Osteocyte (in vitro differentiated cells): Measurements from ENCODE around the gene HERC6. TPM values are rescaled to one million over a fixed set of nuclear protein-coding genes. Genes with fewer than 3 reads are reported as not detected.

Experiments used
- DNase-seq: peaks from one replicate; pipeline ENCODE4 v3.0.0; 2021; ENCODE audit warnings: mixed read lengths; ENCODE audit not compliant: unreplicated experiment; ENCODE audit errors: extremely low spot score
- H3K27ac Mint-ChIP-seq: one replicate; pipeline ENCODE4 v1.8.0; 2021; ENCODE audit warnings: mild to moderate bottlenecking, mixed read lengths; ENCODE audit not compliant: unreplicated experiment
- H3K27me3 Mint-ChIP-seq: one replicate; pipeline ENCODE4 v1.8.0; 2021; ENCODE audit warnings: mixed read lengths; ENCODE audit not compliant: unreplicated experiment
- H3K36me3 Mint-ChIP-seq: one replicate; pipeline ENCODE4 v1.8.0; 2021; ENCODE audit warnings: mixed read lengths; ENCODE audit not compliant: unreplicated experiment
- H3K4me1 Mint-ChIP-seq: one replicate; pipeline ENCODE4 v1.8.0; 2021; ENCODE audit warnings: mixed read lengths; ENCODE audit not compliant: unreplicated experiment
- H3K4me3 Mint-ChIP-seq: one replicate; pipeline ENCODE4 v1.8.0; 2021; ENCODE audit warnings: mild to moderate bottlenecking, moderate library complexity, mixed read lengths; ENCODE audit not compliant: unreplicated experiment
- H3K9me3 Mint-ChIP-seq: one replicate; pipeline ENCODE4 v1.8.0; 2021; ENCODE audit warnings: mixed read lengths; ENCODE audit not compliant: unreplicated experiment
- total RNA-seq: library from RNA; stranded (reverse); gene quantifications from 2 replicates; pipeline ENCODE4 v1.2.1, GENCODE V29; 2021
- TF ChIP-seq, protein P1 (sequence below): fragments of 200-600 bp; sonication (generic); IDR thresholded peaks from 2 replicates; pipeline ENCODE4 v1.5.0; 2021; ENCODE audit warnings: antibody characterized with exemption, mild to moderate bottlenecking, moderate library complexity

HERC6 gene
- total RNA-seq, 1 donor from 2014 or later = 2.3 TPM

GRCh38 chr4:88396681-88397080, 18.0 kb downstream of the HERC6 start:
- no peaks in the 10 kb centered on the region for H3K4me1 Mint-ChIP-seq
- TF ChIP-seq, protein P1, sequence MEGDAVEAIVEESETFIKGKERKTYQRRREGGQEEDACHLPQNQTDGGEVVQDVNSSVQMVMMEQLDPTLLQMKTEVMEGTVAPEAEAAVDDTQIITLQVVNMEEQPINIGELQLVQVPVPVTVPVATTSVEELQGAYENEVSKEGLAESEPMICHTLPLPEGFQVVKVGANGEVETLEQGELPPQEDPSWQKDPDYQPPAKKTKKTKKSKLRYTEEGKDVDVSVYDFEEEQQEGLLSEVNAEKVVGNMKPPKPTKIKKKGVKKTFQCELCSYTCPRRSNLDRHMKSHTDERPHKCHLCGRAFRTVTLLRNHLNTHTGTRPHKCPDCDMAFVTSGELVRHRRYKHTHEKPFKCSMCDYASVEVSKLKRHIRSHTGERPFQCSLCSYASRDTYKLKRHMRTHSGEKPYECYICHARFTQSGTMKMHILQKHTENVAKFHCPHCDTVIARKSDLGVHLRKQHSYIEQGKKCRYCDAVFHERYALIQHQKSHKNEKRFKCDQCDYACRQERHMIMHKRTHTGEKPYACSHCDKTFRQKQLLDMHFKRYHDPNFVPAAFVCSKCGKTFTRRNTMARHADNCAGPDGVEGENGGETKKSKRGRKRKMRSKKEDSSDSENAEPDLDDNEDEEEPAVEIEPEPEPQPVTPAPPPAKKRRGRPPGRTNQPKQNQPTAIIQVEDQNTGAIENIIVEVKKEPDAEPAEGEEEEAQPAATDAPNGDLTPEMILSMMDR = no peak
- H3K36me3 Mint-ChIP-seq = no peaks in the 10 kb centered on the region
- no peaks in the 10 kb centered on the region for H3K9me3 Mint-ChIP-seq
- no peak overlapping the region for H3K4me3 Mint-ChIP-seq
- no peak for DNase-seq
- H3K27ac Mint-ChIP-seq = no peak overlapping the region
- no peaks in the 10 kb centered on the region for H3K27me3 Mint-ChIP-seq

- TF ChIP-seq, protein P1 = no peak
- Mint-ChIP-seq H3K27me3 (no peaks in the 10 kb centered on the region), H3K9me3 (no peaks in the 10 kb centered on the region)
Observed at GRCh38 chr4:88398381-88398780, 19.7 kb downstream of the HERC6 start.

DNA sequence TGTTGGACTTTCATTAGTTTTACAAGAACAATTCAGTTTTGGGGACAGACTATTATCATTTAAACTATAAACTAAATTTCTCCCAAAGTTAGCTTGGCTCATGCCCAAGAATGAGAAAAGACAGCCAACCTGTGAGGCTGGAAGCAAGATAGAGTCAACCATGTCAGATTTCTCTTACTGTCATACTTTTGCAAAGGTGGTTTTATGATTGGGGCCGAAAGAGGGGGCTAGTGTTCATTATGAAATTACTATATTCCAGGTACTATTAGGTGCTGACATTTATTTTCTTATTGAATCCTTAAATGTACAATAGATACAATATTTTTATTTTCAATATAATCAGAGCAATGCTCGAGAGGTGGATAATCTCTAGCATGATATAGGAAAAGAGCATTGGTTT, 30.6 kb downstream of the HERC6 start:
- Mint-ChIP-seq H3K4me3 (no peak overlapping the region), H3K9me3 (no peaks in the 10 kb centered on the region), H3K4me1 (no peaks in the 10 kb centered on the region), H3K27ac (no peak overlapping the region), H3K27me3 (peaks cover 11% of the 10 kb centered on the region), H3K36me3 (no peaks in the 10 kb centered on the region)
- no peak for DNase-seq
- TF ChIP-seq, protein P1 = no peak

More at GRCh38 chr4:88398381-88398780, 19.7 kb downstream of the HERC6 start:
- Mint-ChIP-seq H3K4me3 (no peak overlapping the region), H3K36me3 (no peaks in the 10 kb centered on the region), H3K4me1 (no peaks in the 10 kb centered on the region), H3K27ac (no peak overlapping the region)
- DNase-seq = no peak

GRCh38 chr4:88409789-88410188, 31.1 kb downstream of the HERC6 start:
- Mint-ChIP-seq H3K27me3 (peaks cover 11% of the 10 kb centered on the region), H3K9me3 (no peaks in the 10 kb centered on the region)

GRCh38 chr4:88411491-88412096, 32.9 kb downstream of the HERC6 start:
- Mint-ChIP-seq H3K4me1 (no peaks in the 10 kb centered on the region), H3K27me3 (peaks cover 14% of the 10 kb centered on the region), H3K4me3 (no peak overlapping the region), H3K27ac (no peak overlapping the region), H3K36me3 (no peaks in the 10 kb centered on the region), H3K9me3 (no peaks in the 10 kb centered on the region)
- TF ChIP-seq, protein P1 = no peak
- DNase-seq = no peak

More at GRCh38 chr4:88409789-88410188, 31.1 kb downstream of the HERC6 start:
- H3K27ac Mint-ChIP-seq = no peak overlapping the region
- no peaks in the 10 kb centered on the region for H3K36me3 Mint-ChIP-seq
- H3K4me1 Mint-ChIP-seq = no peaks in the 10 kb centered on the region
- H3K4me3 Mint-ChIP-seq = no peak overlapping the region
- DNase-seq = no peak
- TF ChIP-seq, protein P1 = no peak
